Stimulated activated memory B cell treated with anti-CD40 and anti-IgM and Interleukin-4, amounts not matched to agents 10 μg/mL and 1 μg/mL and 100 μg/mL, for 72 hours (primary cell): ENCODE results near the gene ATRN.
"Not testable (repeated sequence)": the region's sequence is repeated elsewhere in the genome, so short reads cannot be mapped to it uniquely, and the experiment has no call there.

Experiments
- ATAC-seq: fragments of 150-1000 bp; cut with Tn5 transposase; 2 replicates; pipeline ENCODE4 v1.10.0; 2021
- H3K27ac Mint-ChIP-seq: one replicate; pipeline ENCODE4 v1.8.0; 2022; ENCODE audit warnings: mild to moderate bottlenecking, mixed read lengths
- H3K27me3 Mint-ChIP-seq: one replicate; pipeline ENCODE4 v1.8.0; 2022; ENCODE audit warnings: mixed read lengths
- H3K36me3 Mint-ChIP-seq: one replicate; pipeline ENCODE4 v1.8.0; 2022; ENCODE audit warnings: mixed read lengths
- H3K4me1 Mint-ChIP-seq: one replicate; pipeline ENCODE4 v1.8.0; 2022; ENCODE audit warnings: mixed read lengths
- H3K4me3 Mint-ChIP-seq: one replicate; pipeline ENCODE4 v1.8.0; 2022; ENCODE audit warnings: mild to moderate bottlenecking, moderate library complexity, mixed read lengths
- H3K9me3 Mint-ChIP-seq: one replicate; pipeline ENCODE4 v1.8.0; 2022; ENCODE audit warnings: mixed read lengths

The ATRN gene

DNA sequence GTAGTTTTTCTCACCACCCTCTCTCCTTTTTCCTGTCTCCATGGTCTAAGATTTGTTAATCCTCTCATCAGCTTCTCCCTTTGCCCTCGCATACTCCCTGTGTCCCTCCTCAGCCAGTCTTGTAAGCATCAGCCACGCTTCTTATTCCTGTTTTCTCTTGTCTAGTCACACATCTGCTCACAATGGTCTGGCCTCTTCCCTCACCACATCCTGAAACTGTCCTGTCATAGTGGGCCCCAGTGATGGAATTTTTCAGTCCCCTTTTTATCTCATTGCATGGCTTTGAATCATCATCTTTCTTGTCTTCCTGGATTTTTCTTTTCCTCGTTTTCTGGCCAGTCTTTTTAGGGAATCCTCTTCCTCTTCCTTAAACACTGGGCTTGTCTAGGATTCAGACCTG, 135.2 kb downstream of the ATRN start:
- Mint-ChIP-seq H3K27me3 (no peaks in the 10 kb centered on the region), H3K36me3 (peaks cover 79% of the 10 kb centered on the region), H3K9me3 (no peaks in the 10 kb centered on the region), H3K27ac (no peak overlapping the region), H3K4me1 (no peaks in the 10 kb centered on the region), H3K4me3 (no peak overlapping the region)
- ATAC-seq, result no peak

DNA sequence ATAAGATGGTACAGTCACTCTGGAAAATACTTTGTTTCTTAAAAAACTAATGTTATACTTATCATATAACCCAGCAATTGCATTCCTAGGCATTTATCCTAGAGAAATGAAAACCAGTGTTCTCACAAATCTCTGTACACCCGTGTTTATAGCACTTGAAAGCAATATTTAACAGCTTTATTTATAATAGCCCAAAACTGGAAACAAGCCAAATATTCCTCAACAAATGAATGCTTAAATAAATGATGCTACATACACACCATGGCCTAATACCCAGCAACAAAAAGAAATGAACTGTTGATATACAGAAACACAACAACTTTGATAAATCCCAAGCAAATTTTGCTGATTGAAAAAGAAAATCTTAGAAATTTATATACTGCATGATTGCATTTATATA, 141.1 kb downstream of the ATRN start:
- H3K9me3 Mint-ChIP-seq, result no peaks in the 10 kb centered on the region
- no peak for ATAC-seq
- H3K4me3 Mint-ChIP-seq, result no peak overlapping the region
- no peaks in the 10 kb centered on the region for H3K27me3 Mint-ChIP-seq
- H3K36me3 Mint-ChIP-seq, result peaks cover 53% of the 10 kb centered on the region
- peaks cover 7% of the 10 kb centered on the region for H3K4me1 Mint-ChIP-seq
- no peak overlapping the region for H3K27ac Mint-ChIP-seq

DNA sequence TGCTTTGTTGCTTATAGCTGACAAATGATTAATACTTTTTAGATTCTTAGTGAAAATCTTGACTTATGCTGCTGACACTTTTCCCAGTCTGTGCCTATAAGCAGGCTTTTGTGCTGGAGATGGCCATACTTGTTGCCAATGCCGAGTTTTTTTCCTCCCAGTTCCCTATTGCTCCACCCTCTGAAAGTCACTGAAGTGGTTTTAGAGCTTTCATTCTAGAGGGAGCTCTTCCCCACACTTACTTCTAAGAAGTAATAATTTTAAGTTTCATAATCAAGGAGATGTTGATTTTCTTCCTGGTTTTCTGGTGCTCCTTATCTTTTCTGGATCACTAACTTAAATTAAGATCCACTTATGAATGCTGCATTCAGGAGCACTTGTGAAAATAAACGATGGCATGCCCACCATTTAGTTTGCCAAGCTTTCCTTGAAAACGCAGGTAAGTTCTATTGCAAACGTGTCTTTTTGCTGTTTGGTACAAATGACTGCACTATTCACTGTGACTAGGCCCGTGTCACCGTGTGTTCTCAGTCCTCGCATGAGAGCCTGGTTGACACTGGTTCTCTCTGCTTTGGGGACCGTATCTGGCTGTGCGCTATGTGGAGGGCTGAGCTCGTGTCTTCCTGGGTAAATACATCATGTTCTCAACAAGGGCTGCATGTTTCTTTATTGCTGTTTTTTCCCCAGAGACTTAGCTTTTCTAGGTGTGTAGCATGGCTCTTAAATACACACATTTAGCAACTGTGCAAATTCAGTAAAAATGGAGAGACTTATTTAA, 142.2 kb downstream of the ATRN start:
- H3K36me3 Mint-ChIP-seq, result peaks cover 54% of the 10 kb centered on the region
- H3K9me3 Mint-ChIP-seq, result no peaks in the 10 kb centered on the region
- ATAC-seq, result no peak
- H3K27me3 Mint-ChIP-seq, result no peaks in the 10 kb centered on the region
- H3K4me1 Mint-ChIP-seq, result peaks cover 7% of the 10 kb centered on the region
- no peak overlapping the region for H3K27ac Mint-ChIP-seq
- H3K4me3 Mint-ChIP-seq, result no peak overlapping the region

DNA sequence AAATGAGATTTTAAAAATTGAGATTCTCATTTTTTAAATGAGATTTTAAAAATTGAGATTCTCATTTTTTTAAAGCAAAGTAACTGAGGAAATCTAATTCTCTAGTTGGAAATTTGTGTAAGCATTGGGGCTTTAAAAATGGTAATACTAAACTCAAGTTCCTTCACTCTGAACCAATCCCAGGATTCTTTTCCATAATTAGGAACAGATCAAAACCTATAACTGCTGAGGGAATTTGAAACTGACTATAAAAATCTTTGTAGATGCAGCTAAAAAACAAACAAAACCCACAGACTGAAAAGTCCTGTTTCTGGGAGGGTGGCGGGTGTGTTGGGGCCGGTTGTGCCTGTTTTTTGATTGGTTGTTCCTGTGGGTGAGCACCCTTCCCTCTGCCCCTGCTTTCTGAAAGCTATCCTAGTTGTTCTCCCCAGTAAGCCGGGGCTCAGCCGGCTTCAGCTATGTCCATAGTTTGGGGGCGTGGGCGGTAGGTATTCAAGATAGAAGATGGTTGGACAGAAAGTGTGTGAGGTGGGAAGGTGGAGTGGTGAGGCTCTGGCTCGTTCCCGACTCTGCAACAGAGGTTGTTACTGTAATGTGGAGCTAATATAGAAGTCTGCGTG, 143.1 kb downstream of the ATRN start:
- Mint-ChIP-seq H3K36me3 (peaks cover 54% of the 10 kb centered on the region), H3K27me3 (no peaks in the 10 kb centered on the region), H3K27ac (no peak overlapping the region), H3K9me3 (no peaks in the 10 kb centered on the region), H3K4me3 (no peak overlapping the region), H3K4me1 (peaks cover 7% of the 10 kb centered on the region)
- ATAC-seq, result no peak

DNA sequence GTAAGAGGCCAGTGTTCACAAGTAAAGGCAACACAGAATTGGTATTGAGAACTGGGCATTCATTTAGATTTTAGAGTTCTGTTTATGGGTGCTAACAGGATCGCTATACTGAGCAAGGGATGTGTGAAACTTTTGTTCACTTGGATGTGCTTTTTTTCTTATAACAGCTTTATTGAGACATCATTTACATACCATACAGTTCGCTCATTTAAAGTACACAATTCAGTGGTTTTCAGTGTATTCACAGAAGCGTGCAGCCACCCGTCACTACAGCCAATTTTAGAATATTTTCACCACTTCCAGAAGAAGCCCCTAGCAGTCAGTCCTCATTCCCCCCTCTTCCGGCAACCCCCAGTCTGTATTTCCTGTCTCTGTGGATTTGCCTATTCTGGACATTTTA, 143.6 kb downstream of the ATRN start:
- no peak overlapping the region for H3K4me3 Mint-ChIP-seq
- ATAC-seq, result no peak
- H3K4me1 Mint-ChIP-seq, result peaks cover 7% of the 10 kb centered on the region
- no peaks in the 10 kb centered on the region for H3K27me3 Mint-ChIP-seq
- no peak overlapping the region for H3K27ac Mint-ChIP-seq
- peaks cover 48% of the 10 kb centered on the region for H3K36me3 Mint-ChIP-seq
- no peaks in the 10 kb centered on the region for H3K9me3 Mint-ChIP-seq

DNA sequence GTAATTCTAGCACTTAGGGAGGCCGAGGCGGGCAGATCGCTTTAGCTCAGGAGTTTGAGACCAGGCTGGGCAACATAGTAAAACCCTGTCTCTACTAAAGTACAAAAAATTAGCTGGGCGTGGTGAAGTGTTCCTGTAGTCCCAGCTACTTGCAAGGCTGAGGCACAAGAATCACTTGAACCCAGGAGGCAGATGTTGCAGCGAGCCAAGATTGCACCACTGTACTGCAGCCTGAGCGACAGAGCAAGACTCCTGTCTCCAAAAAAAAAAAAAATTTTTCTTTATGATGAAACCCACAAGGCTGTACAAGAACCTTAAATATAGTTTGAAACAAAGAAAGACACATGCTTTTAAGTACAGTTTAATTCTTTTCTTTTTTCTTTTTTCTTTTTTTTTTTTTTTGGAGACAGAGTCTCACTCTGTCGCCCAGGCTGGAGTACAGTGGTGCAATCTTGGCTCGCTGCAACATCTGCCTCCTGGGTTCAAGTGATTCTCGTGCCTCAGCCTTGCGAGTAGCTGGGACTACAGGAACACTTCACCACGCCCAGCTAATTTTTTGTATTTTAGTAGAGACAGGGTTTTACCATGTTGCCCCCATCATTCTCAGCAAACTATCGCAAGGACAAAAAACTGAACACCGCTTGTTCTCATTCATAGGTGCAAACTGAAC, 144.5 kb downstream of the ATRN start:
- H3K9me3 Mint-ChIP-seq, H3K27ac Mint-ChIP-seq, H3K4me1 Mint-ChIP-seq, H3K27me3 Mint-ChIP-seq, ATAC-seq, H3K4me3 Mint-ChIP-seq: not testable (repeated sequence)
- H3K36me3 Mint-ChIP-seq, result peaks cover 42% of the 10 kb centered on the region

DNA sequence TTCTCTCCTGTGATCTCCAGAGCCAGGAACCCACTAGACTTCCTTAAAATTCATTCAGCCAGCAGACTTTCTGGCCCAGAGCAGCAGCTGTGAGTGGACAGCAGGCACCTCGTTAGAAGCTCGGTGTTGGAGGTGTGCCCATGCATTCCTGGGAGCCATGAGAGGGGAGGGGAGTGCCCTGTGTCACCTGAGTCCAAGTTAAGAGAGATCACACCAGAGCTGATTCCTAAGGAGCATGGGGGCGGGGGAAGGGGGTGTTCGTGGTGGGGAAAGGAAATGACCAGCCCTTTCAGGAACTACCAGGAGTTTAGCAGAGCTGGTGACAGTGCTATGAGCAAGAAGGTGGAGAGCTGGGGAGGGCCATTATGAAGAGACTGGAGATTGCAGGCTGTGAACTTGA, 145.4 kb downstream of the ATRN start:
- Mint-ChIP-seq H3K4me1 (peaks cover 7% of the 10 kb centered on the region), H3K27ac (no peak overlapping the region), H3K9me3 (no peaks in the 10 kb centered on the region), H3K36me3 (peaks cover 42% of the 10 kb centered on the region), H3K4me3 (no peak overlapping the region), H3K27me3 (no peaks in the 10 kb centered on the region)
- ATAC-seq, result no peak

DNA sequence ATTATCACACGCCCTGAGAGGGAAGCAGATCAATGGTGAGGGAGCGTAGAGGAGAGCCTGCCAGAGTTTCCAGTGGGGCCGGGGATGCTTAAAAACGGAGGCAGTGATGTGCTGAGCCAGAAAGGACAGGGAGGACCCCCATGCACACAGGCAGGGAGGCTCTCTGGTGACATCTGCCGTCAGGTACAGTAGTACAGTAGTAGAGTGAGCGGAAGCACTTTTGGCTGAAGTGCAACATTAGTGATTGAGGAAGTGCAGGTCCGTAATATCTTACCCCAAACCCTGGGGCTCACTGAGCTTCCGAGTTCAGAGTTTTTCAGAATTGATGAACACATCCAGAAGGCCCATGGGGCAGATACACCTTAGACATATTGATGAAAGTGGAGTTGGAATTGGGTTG, 150.3 kb downstream of the ATRN start:
- ATAC-seq, result no peak
- Mint-ChIP-seq H3K27me3 (no peaks in the 10 kb centered on the region), H3K36me3 (peaks cover 39% of the 10 kb centered on the region), H3K4me3 (no peak overlapping the region), H3K4me1 (no peaks in the 10 kb centered on the region), H3K9me3 (no peaks in the 10 kb centered on the region), H3K27ac (no peak overlapping the region)

DNA sequence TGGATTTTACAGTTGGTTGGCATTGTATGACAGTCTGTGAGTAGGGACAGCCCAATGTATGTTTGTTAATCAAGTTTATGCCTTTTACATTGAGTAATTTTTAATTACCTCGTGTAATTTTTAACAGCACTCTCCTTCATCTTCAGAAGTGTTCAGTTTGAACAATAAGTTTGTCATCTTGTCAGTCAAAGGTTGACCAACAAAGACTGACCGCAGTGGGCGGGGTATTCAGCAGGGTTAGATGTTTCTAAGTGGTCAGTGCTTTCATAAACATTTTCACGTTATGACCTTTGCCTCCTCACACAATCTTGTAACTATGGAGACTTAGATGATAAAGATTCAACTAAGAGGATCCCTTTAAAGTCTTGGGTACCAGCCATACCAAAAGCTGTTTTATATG, 151.6 kb downstream of the ATRN start:
- Mint-ChIP-seq H3K27ac (no peak overlapping the region), H3K9me3 (no peaks in the 10 kb centered on the region), H3K36me3 (peaks cover 34% of the 10 kb centered on the region), H3K4me3 (no peak overlapping the region), H3K4me1 (no peaks in the 10 kb centered on the region), H3K27me3 (no peaks in the 10 kb centered on the region)
- ATAC-seq, result no peak

DNA sequence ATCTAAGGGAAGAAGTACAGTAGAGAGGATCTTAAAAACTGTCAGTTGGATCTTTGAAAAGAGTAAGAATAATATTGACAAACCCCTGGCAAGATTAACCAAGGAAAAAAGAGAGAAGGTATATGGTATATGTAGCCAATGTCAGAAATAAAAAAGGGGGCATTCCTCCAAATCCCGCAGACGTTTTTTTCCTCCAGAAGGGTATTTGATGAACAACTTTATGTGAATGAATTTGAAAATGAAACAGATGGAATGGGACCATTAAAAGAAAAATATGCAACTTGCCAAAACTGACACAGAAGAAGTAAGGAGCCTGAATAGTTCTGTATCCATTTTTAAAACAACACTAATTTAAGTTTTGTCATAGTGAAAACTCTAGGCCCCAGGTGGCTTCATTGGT, 156.7 kb downstream of the ATRN start:
- Mint-ChIP-seq H3K9me3 (no peaks in the 10 kb centered on the region), H3K4me3 (no peak overlapping the region), H3K4me1 (no peaks in the 10 kb centered on the region), H3K27me3 (no peaks in the 10 kb centered on the region), H3K27ac (no peak overlapping the region), H3K36me3 (peaks cover 42% of the 10 kb centered on the region)
- no peak for ATAC-seq

DNA sequence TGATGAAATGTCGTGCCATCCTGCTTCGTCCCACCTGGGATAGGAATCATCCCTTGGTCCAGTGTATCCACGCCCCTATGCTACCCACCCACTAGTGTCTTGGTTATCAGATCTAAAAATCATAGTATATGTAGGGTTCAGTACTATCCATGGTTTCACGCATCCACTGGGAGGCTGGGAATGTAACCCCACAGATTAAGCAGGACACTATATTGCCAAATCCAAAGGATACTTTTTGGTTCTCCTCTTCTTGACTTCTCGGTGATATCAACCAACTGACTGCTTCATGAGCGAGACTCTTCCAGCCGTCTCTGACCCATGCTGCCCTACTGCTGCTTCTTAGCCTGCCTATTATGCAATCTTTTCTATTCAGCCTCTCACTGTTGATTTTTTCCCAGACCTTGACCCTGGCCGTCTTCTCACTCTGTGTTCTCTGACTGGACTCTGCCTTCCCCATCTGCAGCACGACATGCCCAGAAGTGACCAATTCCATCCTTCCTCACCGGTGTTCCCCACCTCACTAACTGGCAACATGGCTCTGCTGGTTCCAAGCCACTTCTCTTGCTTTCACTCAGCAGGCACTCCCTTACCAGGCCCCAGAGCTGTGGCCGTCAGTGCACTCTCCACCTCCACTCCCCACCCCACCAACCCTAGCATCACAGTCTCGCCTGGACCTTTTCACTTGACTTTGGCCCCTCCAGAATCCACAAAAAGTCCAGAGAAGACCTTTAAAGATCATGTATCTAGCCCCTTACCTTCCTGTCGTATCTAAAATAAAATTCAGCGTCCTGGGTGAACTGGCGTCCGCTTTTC, 157.9 kb downstream of the ATRN start:
- Mint-ChIP-seq H3K4me3 (no peak overlapping the region), H3K27ac (no peak overlapping the region), H3K4me1 (no peaks in the 10 kb centered on the region), H3K27me3 (no peaks in the 10 kb centered on the region), H3K9me3 (no peaks in the 10 kb centered on the region), H3K36me3 (peaks cover 45% of the 10 kb centered on the region)
- no peak for ATAC-seq

DNA sequence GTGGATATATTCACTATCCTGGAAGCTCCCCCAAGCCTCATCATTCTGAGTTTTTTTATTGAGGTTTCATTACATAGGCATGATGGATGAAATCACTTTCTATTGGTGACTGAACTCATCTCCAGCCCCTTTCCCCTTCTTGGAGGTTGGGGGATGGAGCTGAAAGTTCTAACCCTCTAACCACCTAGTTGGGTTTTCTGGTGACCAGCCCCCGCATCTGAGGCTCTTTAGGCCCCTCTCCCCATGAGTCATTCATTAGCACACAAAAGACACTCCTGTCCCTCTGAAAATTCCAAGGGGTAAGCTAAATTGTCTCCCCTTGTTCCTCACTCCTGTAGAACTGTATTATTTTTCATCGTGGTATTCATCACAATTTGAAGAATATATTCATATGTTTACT, 159.1 kb downstream of the ATRN start:
- H3K4me3 Mint-ChIP-seq, result no peak overlapping the region
- H3K27me3 Mint-ChIP-seq, result no peaks in the 10 kb centered on the region
- H3K4me1 Mint-ChIP-seq, result no peaks in the 10 kb centered on the region
- peaks cover 52% of the 10 kb centered on the region for H3K36me3 Mint-ChIP-seq
- no peak overlapping the region for H3K27ac Mint-ChIP-seq
- no peak for ATAC-seq
- no peaks in the 10 kb centered on the region for H3K9me3 Mint-ChIP-seq

DNA sequence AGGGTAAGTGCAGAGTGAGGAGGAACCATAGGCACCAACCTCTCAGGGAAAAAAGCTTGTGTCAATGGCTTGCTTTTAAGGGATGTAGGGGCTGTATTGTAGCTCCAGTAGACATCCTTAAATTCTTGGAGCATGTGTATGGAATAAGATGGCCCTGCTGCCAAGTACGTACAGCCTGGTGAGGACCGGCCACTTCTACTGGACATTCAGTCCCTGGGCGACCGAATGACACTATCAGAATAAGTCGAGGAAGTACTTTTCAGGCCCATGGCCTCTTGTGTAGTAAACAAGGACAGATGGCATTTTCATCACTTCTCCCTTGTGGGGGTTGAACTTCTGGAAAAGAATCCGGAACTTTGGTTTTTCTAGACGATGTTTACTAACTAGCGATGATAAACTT, 159.6 kb downstream of the ATRN start:
- no peak overlapping the region for H3K4me3 Mint-ChIP-seq
- no peaks in the 10 kb centered on the region for H3K9me3 Mint-ChIP-seq
- no peak overlapping the region for H3K27ac Mint-ChIP-seq
- no peaks in the 10 kb centered on the region for H3K27me3 Mint-ChIP-seq
- no peak for ATAC-seq
- H3K36me3 Mint-ChIP-seq, result peaks cover 46% of the 10 kb centered on the region
- no peaks in the 10 kb centered on the region for H3K4me1 Mint-ChIP-seq

DNA sequence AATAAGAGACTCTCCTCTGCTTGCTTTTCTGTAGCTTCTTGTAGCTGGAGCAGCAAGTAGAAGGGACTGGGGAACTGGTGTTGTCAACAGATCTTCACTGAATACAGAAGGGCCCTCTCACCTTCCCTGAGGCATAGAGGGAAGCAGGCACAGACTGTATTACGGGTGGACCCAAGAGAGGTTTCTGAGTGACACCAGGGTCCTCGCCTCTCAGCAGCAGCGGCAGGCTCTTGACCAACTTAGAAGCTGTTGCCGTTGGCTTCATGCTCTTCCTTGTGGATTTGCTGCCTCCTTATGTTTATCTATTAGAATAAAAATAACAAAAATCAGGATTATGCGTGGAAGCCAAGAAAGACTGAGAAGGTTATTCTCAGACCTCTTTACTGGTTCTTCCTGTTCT, 160.7 kb downstream of the ATRN start:
- Mint-ChIP-seq H3K9me3 (no peaks in the 10 kb centered on the region), H3K27ac (no peak overlapping the region), H3K4me1 (no peaks in the 10 kb centered on the region), H3K36me3 (peaks cover 42% of the 10 kb centered on the region), H3K27me3 (no peaks in the 10 kb centered on the region), H3K4me3 (no peak overlapping the region)
- no peak for ATAC-seq

DNA sequence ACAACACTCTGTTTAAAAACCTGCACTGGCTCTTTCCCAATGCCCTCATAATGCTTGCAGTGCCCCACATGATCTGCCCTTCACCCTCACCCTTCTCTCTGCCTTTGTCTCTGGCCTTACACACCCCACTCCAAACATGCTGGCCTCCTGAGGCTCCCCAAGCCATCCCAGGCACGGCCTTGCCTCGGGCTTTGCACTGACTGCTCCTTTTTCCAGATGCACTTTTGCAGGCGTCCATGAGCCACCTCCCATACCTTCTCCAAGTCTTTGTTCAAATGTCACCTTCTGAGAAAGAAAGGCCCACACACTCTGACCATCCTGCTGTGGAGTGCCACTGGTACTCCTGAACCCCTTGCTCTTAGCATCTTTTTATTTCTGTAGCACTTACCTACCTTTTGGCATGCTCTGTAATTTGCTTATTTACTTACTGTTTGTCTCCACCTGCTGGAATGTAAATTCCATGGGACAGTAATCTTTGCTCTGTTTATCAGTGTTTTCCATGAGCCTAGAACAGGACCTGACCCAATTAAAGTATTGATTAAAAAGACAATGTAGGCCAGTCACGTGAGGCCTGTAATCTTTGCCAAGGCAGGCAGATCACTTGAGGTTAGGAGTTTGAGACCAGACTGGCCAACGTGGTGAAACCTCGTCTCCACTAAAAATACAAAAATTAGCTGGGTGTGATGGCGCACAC, 161.6 kb downstream of the ATRN start:
- no peak overlapping the region for H3K4me3 Mint-ChIP-seq
- H3K27ac Mint-ChIP-seq, result no peak overlapping the region
- no peaks in the 10 kb centered on the region for H3K9me3 Mint-ChIP-seq
- peaks cover 37% of the 10 kb centered on the region for H3K36me3 Mint-ChIP-seq
- H3K27me3 Mint-ChIP-seq, result no peaks in the 10 kb centered on the region
- no peak for ATAC-seq
- no peaks in the 10 kb centered on the region for H3K4me1 Mint-ChIP-seq
